H9 (cell line): ENCODE measurements around the gene DDX51. TPM values are rescaled to one million over a fixed set of nuclear protein-coding genes. Genes with fewer than 3 reads are reported as not detected.
"Not testable (repeated sequence)": the region's sequence is repeated elsewhere in the genome, so short reads cannot be mapped to it uniquely, and the experiment has no call there.

Source experiments
- DNase-seq: peaks from one replicate; pipeline ENCODE4 v3.0.0-alpha.2; 2017
- H2AFZ ChIP-seq: one replicate; pipeline ENCODE4 v1.6.1; 2013; ENCODE audit warnings: mild to moderate bottlenecking, low read length, control low read depth, moderate library complexity
- H2AK5ac ChIP-seq: 2 replicates; pipeline ENCODE4 v1.6.1; 2013; ENCODE audit warnings: low read length, control low read depth, mixed read lengths; ENCODE audit not compliant: insufficient read length
- H2BK120ac ChIP-seq: one replicate; pipeline ENCODE4 v1.6.1; 2013; ENCODE audit warnings: low read depth, mild to moderate bottlenecking, low read length, control low read depth, inconsistent platforms; ENCODE audit not compliant: poor library complexity, severe bottlenecking
- H2BK12ac ChIP-seq: 2 replicates; pipeline ENCODE4 v1.6.1; 2013; ENCODE audit warnings: low read length, control low read depth, mixed read lengths, low read depth; ENCODE audit not compliant: insufficient read length
- H2BK15ac ChIP-seq: 2 replicates; pipeline ENCODE4 v1.6.1; 2013; ENCODE audit warnings: low read depth, low read length, control low read depth
- H2BK20ac ChIP-seq: one replicate; pipeline ENCODE4 v1.6.1; 2013; ENCODE audit warnings: low read depth, mild to moderate bottlenecking, low read length, control low read depth, inconsistent platforms; ENCODE audit not compliant: poor library complexity, severe bottlenecking
- H2BK5ac ChIP-seq: 2 replicates; pipeline ENCODE4 v1.6.1; 2013; ENCODE audit warnings: low read length, control low read depth, mixed read lengths; ENCODE audit not compliant: insufficient read length
- H3K14ac ChIP-seq: 2 replicates; pipeline ENCODE4 v1.6.1; 2013; ENCODE audit warnings: low read length, control low read depth; ENCODE audit not compliant: insufficient read depth
- H3K18ac ChIP-seq: 2 replicates; pipeline ENCODE4 v1.6.1; 2013; ENCODE audit warnings: low read depth, mild to moderate bottlenecking, mixed read lengths, low read length, control low read depth; ENCODE audit not compliant: insufficient read length
- H3K23ac ChIP-seq: 2 replicates; pipeline ENCODE4 v1.6.1; 2013; ENCODE audit warnings: low read length, control low read depth, mixed read lengths, low read depth; ENCODE audit not compliant: insufficient read length
- H3K23me2 ChIP-seq: 2 replicates; pipeline ENCODE4 v1.6.1; 2013; ENCODE audit warnings: low read depth, mild to moderate bottlenecking, mixed read lengths, low read length, control low read depth; ENCODE audit not compliant: insufficient read length, poor library complexity, severe bottlenecking
- H3K27ac ChIP-seq: 2 replicates; pipeline ENCODE4 v1.5.1; 2013; ENCODE audit warnings: low read length, control low read depth, mixed read lengths, low read depth; ENCODE audit not compliant: insufficient read length
- H3K27me3 ChIP-seq: 2 replicates; pipeline ENCODE4 v1.6.1; 2013; ENCODE audit warnings: low read length, control low read depth, inconsistent platforms; ENCODE audit not compliant: insufficient read depth
- H3K4ac ChIP-seq: 2 replicates; pipeline ENCODE4 v1.6.1; 2013; ENCODE audit warnings: low read depth, mild to moderate bottlenecking, control low read depth, inconsistent platforms, low read length, moderate library complexity
- H3K4me1 ChIP-seq: 2 replicates; pipeline ENCODE4 v1.6.1; 2013; ENCODE audit warnings: low read length, control low read depth, inconsistent platforms; ENCODE audit not compliant: insufficient read depth
- H3K4me2 ChIP-seq: 2 replicates; pipeline ENCODE4 v1.6.1; 2013; ENCODE audit warnings: low read length, control low read depth, mixed read lengths; ENCODE audit not compliant: insufficient read length, insufficient read depth
- H3K56ac ChIP-seq: 2 replicates; pipeline ENCODE4 v1.6.1; 2013; ENCODE audit warnings: low read depth, mild to moderate bottlenecking, mixed read lengths, low read length, control low read depth; ENCODE audit not compliant: insufficient read length
- H3K79me1 ChIP-seq: 2 replicates; pipeline ENCODE4 v1.6.1; 2013; ENCODE audit warnings: low read depth, mild to moderate bottlenecking, moderate library complexity, low read length, control low read depth, inconsistent platforms; ENCODE audit not compliant: insufficient read depth, poor library complexity, severe bottlenecking
- H3K79me2 ChIP-seq: 2 replicates; pipeline ENCODE4 v1.6.1; 2013; ENCODE audit warnings: low read length, control low read depth, inconsistent platforms; ENCODE audit not compliant: insufficient read depth
- H3K9ac ChIP-seq: 2 replicates; pipeline ENCODE4 v1.6.1; 2013; ENCODE audit warnings: low read length, control low read depth, mixed read lengths; ENCODE audit not compliant: insufficient read length; ENCODE audit errors: extremely low read depth
- H3K9me3 ChIP-seq: one replicate; pipeline ENCODE4 v1.6.1; 2013; ENCODE audit warnings: low read depth, low read length, inconsistent platforms; ENCODE audit not compliant: control insufficient read depth
- H3T11ph ChIP-seq: one replicate; pipeline ENCODE4 v1.6.1; 2013; ENCODE audit warnings: mild to moderate bottlenecking, low read length, control low read depth, inconsistent platforms
- H4K20me1 ChIP-seq: one replicate; pipeline ENCODE4 v1.6.1; 2013; ENCODE audit not compliant: control insufficient read depth, insufficient read length, insufficient read depth
- H4K5ac ChIP-seq: 2 replicates; pipeline ENCODE4 v1.6.1; 2013; ENCODE audit warnings: low read depth, mild to moderate bottlenecking, mixed read lengths, low read length, control low read depth; ENCODE audit not compliant: insufficient read length
- H4K8ac ChIP-seq: replicated peaks from 2 replicates; pipeline ENCODE4 v1.6.1; 2013; ENCODE audit warnings: low read length, control low read depth, mixed read lengths, low read depth; ENCODE audit not compliant: insufficient read length
- H4K91ac ChIP-seq: 2 replicates; pipeline ENCODE4 v1.6.1; 2013; ENCODE audit warnings: low read depth, mild to moderate bottlenecking, moderate library complexity, mixed read lengths, low read length, control low read depth; ENCODE audit not compliant: insufficient read length
- H3K27ac Mint-ChIP-seq, 3 experiments: 2 replicates in 2 of 3; 3 replicates in 1 of 3; pipeline ENCODE4 v1.8.0; 2020 to 2021; ENCODE audit warnings: mixed read lengths in 3 of 3, mild to moderate bottlenecking in 1 of 3, moderate library complexity in 1 of 3
- H3K27me3 Mint-ChIP-seq: 2 replicates; pipeline ENCODE4 v1.8.0; 2021; ENCODE audit warnings: low read depth, mild to moderate bottlenecking, moderate library complexity, mixed read lengths
- H3K36me3 Mint-ChIP-seq, 3 experiments: 2 replicates in 2 of 3; 3 replicates in 1 of 3; pipeline ENCODE4 v1.8.0; 2020 to 2021; ENCODE audit warnings: low read depth in 3 of 3, mixed read lengths in 3 of 3; ENCODE audit not compliant: insufficient read depth in 1 of 3
- H3K4me1 Mint-ChIP-seq, 2 experiments: 2 replicates each; pipeline ENCODE4 v1.8.0; 2020; ENCODE audit warnings: mixed read lengths in 2 of 2
- H3K4me3 Mint-ChIP-seq, 2 experiments: 2 replicates in 1 of 2; 3 replicates in 1 of 2; pipeline ENCODE4 v1.8.0; 2020 to 2021; ENCODE audit warnings: mild to moderate bottlenecking in 2 of 2, mixed read lengths in 2 of 2, moderate library complexity in 1 of 2
- H3K9me3 Mint-ChIP-seq, 2 experiments: 2 replicates in 1 of 2; 3 replicates in 1 of 2; pipeline ENCODE4 v1.8.0; 2020; ENCODE audit warnings: mild to moderate bottlenecking in 2 of 2, mixed read lengths in 2 of 2, moderate library complexity in 1 of 2
- CTCF ChIP-seq: fragments of 200-600 bp; sonication (generic); conservative IDR thresholded peaks from 3 replicates; pipeline ENCODE4 v1.8.0; 2021; ENCODE audit warnings: antibody characterized with exemption, mild to moderate bottlenecking
- WGBS: extraction: QIAGEN DNeasy Blood & Tissue Kit; methylation state at CpG from one replicate; pipeline ENCODE4 v1.1.7; 2013; ENCODE audit warnings: missing lambda C conversion rate, low lambda C conversion rate, mixed read lengths; ENCODE audit not compliant: insufficient read length; ENCODE audit errors: extremely low coverage; 5-methylcytosine and 5-hydroxymethylcytosine counted together
- total RNA-seq: library from RNA; stranded (reverse); gene quantifications from 2 replicates; pipeline ENCODE4 v1.2.1, GENCODE V29; 2021

The DDX51 gene
- total RNA-seq, 1 experiment from 2014 or later, result 37.9 TPM

- Histone ChIP-seq H3K14ac (no peak overlapping the region), H3K9ac (no peak overlapping the region)
These were observed 40.4 kb downstream of the DDX51 start for GRCh38 chr12:132103542-132104308.

GRCh38 chr12:132103072-132103471 is 41.0 kb downstream of the DDX51 start:
- H3K27ac ChIP-seq, H3K9ac ChIP-seq, H2AK5ac ChIP-seq, H3K23ac ChIP-seq, H2AFZ ChIP-seq, H3K23me2 ChIP-seq, H4K20me1 ChIP-seq, H2BK20ac ChIP-seq, H4K8ac ChIP-seq, H3K9me3 ChIP-seq, H2BK15ac ChIP-seq, H3K4me1 ChIP-seq, H3K18ac ChIP-seq, H4K91ac ChIP-seq, H2BK5ac ChIP-seq, H2BK120ac ChIP-seq, H2BK12ac ChIP-seq, H3K79me1 ChIP-seq, H3K56ac ChIP-seq, H3T11ph ChIP-seq, DNase-seq, H3K14ac ChIP-seq, H4K5ac ChIP-seq, H3K27me3 Mint-ChIP-seq, H3K4me3 Mint-ChIP-seq, H3K4me2 ChIP-seq, H3K79me2 ChIP-seq, H3K9me3 Mint-ChIP-seq, H3K27me3 ChIP-seq, H3K4ac ChIP-seq: not testable (repeated sequence)
- WGBS, result no CpG with 5 or more reads among the region's 14 CpGs
- peaks cover 8 to 35% (median 18%) of the 10 kb centered on the region in 3 experiments; a peak in 6 of 7 replicates for H3K36me3 Mint-ChIP-seq
- peak overlapping the region in 2 of 3 experiments; percentile 42 to 95; a peak in 6 of 7 replicates for H3K27ac Mint-ChIP-seq
- peaks cover 11 to 14% of the 10 kb centered on the region in 2 experiments for H3K4me1 Mint-ChIP-seq

More at GRCh38 chr12:132103542-132104308, 40.4 kb downstream of the DDX51 start:
- H2BK12ac ChIP-seq, result no peak overlapping the region
- H3K4me1 ChIP-seq, result no peaks in the 10 kb centered on the region; the same call in 1 of the 2 replicates
- H3K56ac ChIP-seq, result no peak overlapping the region
- no peak overlapping the region for H3K23ac ChIP-seq
- no peaks in the 10 kb centered on the region for H3K27me3 ChIP-seq
- Mint-ChIP-seq H3K4me3 (no peak overlapping the region), H3K36me3 (peaks cover 5 to 37% (median 18%) of the 10 kb centered on the region in 3 experiments; a peak in 6 of 7 replicates), H3K9me3 (no peaks in the 10 kb centered on the region), H3K4me1 (peaks cover 11 to 20% of the 10 kb centered on the region in 2 experiments), H3K27ac (peak overlapping the region in 2 of 3 experiments; percentile 42 to 95; a peak in 6 of 7 replicates), H3K27me3 (no peaks in the 10 kb centered on the region)
- no peak overlapping the region for H2BK15ac ChIP-seq
- H3K79me1 ChIP-seq, result no peaks in the 10 kb centered on the region
- H3K18ac ChIP-seq, result no peak overlapping the region
- no peak for DNase-seq
- no peaks in the 10 kb centered on the region for H4K20me1 ChIP-seq
- H3K27ac ChIP-seq, result no peak overlapping the region
- H4K5ac ChIP-seq, result no peak overlapping the region
- H4K8ac ChIP-seq, result no peak overlapping the region
- no peak overlapping the region for H2AFZ ChIP-seq
- H2BK20ac ChIP-seq, result no peak overlapping the region
- no peak overlapping the region for H2AK5ac ChIP-seq
- H2BK5ac ChIP-seq, result no peak overlapping the region
- no peak overlapping the region for H3K4me2 ChIP-seq
- H3T11ph ChIP-seq, result no peak overlapping the region
- no peak for TF ChIP-seq CTCF
- H2BK120ac ChIP-seq, result no peak overlapping the region
- no peak overlapping the region for H3K4ac ChIP-seq
- no peaks in the 10 kb centered on the region for H3K23me2 ChIP-seq
- H3K9me3 ChIP-seq, result no peaks in the 10 kb centered on the region
- no peak overlapping the region for H4K91ac ChIP-seq
- WGBS, result no CpG with 5 or more reads among the region's 26 CpGs
- H3K79me2 ChIP-seq, result no peaks in the 10 kb centered on the region
